Muscle layer of duodenum (tissue), 2 donors: ENCODE data around the gene GALNT18.

ENCODE experiments used
- H3K27ac ChIP-seq: one replicate; pipeline ENCODE4 v1.7.0; 2013; ENCODE audit warnings: mild to moderate bottlenecking, low read length
- H3K27me3 ChIP-seq: one replicate; pipeline ENCODE4 v1.7.0; 2013; ENCODE audit warnings: low read depth, mild to moderate bottlenecking, control low read depth, low read length
- H3K36me3 ChIP-seq, 2 donors: one replicate each; pipeline ENCODE4 v1.7.0; 2013; ENCODE audit warnings: low read length in 2 of 2, control low read depth in 1 of 2, mild to moderate bottlenecking in 1 of 2; ENCODE audit not compliant: insufficient read depth in 2 of 2, control insufficient read depth in 1 of 2
- H3K4me1 ChIP-seq, 2 donors: one replicate each; pipeline ENCODE4 v1.7.0; 2013; ENCODE audit warnings: low read length in 2 of 2, mild to moderate bottlenecking in 2 of 2, control low read depth in 1 of 2, moderate library complexity in 1 of 2; ENCODE audit not compliant: insufficient read depth in 2 of 2, control insufficient read depth in 1 of 2
- H3K4me3 ChIP-seq, 2 donors: one replicate each; pipeline ENCODE4 v1.7.0; 2013; ENCODE audit warnings: low read length in 2 of 2, low read depth in 1 of 2, mild to moderate bottlenecking in 1 of 2
- H3K9me3 ChIP-seq, 2 donors: one replicate each; pipeline ENCODE4 v1.7.0; 2013; ENCODE audit warnings: low read length in 2 of 2, control low read depth in 1 of 2, mild to moderate bottlenecking in 1 of 2; ENCODE audit not compliant: control insufficient read depth in 1 of 2
- donor health status: healthy.

GALNT18 gene

DNA sequence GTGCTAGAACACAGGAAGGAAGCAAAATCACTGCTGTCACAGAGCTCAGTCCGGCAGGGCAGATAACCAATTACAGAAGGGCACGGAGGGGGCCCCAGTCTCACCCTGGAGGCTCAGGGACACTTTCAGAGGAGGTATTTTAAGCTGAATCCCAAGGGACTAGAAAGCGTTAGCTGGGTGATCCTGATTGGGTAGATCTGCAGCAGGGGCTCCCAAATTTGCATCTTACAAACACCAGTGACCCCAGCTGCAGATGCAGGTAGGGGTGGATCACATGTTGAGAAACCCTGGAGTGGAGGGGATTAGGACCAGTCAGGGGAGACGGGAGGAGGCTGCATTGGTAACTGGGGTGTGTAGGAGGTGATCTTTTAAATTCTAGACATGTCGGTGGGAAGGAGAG lies 360.2 kb downstream of the GALNT18 start:
- Histone ChIP-seq H3K36me3 (no peaks in the 10 kb centered on the region), H3K27me3 (no peaks in the 10 kb centered on the region), H3K27ac (no peak overlapping the region), H3K9me3 (no peaks in the 10 kb centered on the region), H3K4me1 (no peaks in the 10 kb centered on the region), H3K4me3 (no peak overlapping the region)

DNA sequence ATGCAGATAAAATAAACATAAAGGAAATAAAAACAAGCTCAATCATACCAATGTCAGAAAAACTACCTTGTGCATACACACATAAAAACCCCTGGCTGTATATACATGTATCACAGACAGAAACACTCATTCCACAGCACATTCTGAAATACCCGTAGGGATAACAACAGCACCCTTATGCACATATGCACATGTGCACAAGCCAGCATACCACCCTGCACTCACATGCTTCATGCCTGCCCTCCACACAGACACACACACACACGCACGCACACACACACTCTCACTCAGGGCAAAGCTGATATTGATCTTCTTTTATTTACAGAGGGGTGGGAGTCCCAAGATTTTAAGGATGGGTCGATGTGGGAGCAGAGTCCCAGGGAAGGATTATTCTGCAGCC lies 360.9 kb downstream of the GALNT18 start:
- Histone ChIP-seq H3K27me3 (no peaks in the 10 kb centered on the region), H3K4me3 (no peak overlapping the region), H3K9me3 (no peaks in the 10 kb centered on the region), H3K36me3 (no peaks in the 10 kb centered on the region), H3K4me1 (no peaks in the 10 kb centered on the region), H3K27ac (no peak overlapping the region)

DNA sequence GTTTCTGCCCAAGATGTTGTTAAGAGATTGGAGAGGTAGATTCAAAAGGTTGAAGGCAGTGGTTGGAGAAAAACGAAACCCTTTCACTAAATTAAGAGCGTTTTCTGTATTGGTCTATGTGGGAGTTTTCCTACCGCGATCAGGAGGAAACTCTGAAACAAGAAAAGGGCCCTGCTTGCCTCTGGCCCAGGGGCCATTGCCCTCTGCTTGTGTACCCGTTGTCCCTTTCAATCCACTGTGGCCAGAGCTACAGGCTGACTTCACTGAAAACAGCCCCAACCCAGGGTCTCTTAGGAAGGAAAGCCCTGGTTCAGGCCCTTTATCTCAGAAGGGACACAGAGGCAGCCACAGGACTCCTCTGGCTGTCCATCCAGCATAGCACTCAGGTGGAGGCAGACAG lies 367.8 kb downstream of the GALNT18 start:
- no peaks in the 10 kb centered on the region for H3K27me3 ChIP-seq
- H3K4me3 ChIP-seq = no peak overlapping the region
- H3K36me3 ChIP-seq = no peaks in the 10 kb centered on the region
- H3K27ac ChIP-seq = no peak overlapping the region
- no peaks in the 10 kb centered on the region for H3K4me1 ChIP-seq
- H3K9me3 ChIP-seq = no peaks in the 10 kb centered on the region

DNA sequence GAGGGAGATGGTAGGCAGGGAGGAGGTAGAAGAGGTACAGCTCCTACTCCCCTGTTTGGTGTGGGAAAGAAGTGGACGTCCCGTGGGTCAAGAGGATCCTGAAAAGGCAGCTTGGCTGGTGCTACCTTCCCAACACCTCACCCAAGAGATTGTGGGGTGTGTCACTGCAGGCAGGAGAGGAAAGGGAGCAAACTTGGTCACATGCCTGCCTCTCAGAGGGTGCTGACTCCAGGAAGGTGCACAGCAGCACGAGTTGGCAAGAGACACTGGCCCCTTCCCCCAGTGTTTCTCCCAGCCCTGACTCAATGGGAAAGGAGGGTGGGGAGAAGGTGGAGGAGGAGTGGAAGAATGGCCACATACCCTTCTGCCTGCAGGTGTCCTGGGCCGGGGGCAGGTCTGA lies 368.3 kb downstream of the GALNT18 start:
- Histone ChIP-seq H3K9me3 (no peaks in the 10 kb centered on the region), H3K27me3 (no peaks in the 10 kb centered on the region), H3K4me1 (no peaks in the 10 kb centered on the region), H3K36me3 (no peaks in the 10 kb centered on the region), H3K27ac (no peak overlapping the region), H3K4me3 (no peak overlapping the region)

DNA sequence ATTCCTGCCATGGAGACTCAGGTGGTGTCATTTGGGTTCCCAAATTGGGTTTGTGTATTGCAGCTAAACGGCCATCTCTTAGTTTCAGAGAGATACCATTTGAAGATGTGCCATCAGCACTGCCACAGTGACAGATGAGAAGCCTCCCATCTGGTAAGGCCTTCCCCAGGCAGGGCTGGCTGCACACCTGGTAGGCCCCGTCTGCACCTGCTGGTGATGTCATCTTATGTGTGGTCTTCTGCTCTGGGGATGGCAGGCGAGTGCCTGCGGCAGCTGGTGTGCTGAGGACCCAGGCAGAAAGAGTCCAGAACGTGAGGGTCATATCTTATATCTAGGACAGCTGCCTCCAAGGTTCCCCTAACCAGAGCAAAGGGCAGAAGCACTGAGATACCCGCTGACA lies 369.4 kb downstream of the GALNT18 start:
- Histone ChIP-seq H3K9me3 (no peaks in the 10 kb centered on the region), H3K4me1 (no peaks in the 10 kb centered on the region), H3K27ac (no peak overlapping the region), H3K4me3 (no peak overlapping the region), H3K36me3 (no peaks in the 10 kb centered on the region), H3K27me3 (no peaks in the 10 kb centered on the region)

DNA sequence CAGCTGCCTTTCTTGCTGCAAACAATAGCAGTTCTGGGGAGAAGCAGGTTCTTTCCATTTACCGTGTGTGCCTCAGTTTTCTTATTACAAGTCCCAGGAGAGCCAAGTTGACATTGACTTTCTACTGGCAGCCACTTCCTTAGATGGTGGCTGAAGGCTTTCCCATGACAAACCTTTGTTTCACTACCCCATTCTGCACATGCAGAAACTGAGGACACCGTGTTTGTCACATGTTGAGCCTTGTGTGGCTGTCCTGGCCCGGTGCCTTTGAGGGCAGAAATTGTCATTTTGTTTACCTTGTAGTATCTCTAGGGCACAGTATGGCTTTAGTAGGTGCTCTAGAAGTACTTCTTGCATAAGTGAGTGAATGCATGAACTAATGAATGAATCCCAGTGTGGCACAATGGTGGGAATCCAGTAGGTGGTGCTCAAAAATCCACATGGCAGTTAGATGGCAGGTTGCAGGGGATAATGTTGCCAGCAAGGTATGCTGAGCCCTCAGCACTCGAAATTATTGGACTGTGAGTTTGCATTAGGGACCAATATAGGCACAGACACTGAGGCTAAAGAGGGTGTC lies 370.3 kb downstream of the GALNT18 start:
- no peak overlapping the region for H3K4me3 ChIP-seq
- no peaks in the 10 kb centered on the region for H3K9me3 ChIP-seq
- no peaks in the 10 kb centered on the region for H3K36me3 ChIP-seq
- no peaks in the 10 kb centered on the region for H3K27me3 ChIP-seq
- no peak overlapping the region for H3K27ac ChIP-seq
- no peaks in the 10 kb centered on the region for H3K4me1 ChIP-seq

DNA sequence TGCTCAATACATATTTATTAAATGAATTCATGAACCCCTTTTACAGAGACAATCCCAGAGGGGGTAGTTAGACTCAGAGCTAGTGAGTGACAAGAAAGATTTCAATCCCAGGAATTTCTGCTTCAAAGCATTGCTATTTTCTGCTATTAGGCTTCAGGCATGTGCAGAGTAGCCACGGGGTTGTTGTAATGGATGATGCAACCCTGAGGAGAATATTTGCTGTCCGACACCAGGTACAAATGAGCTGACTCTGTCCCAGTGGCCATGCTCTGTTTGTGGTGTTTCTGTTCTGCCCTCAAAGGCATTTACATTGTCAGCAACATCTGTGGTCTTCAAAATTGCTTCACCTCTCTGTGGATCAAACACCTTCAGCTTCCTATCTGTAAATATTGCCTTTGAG lies 371.3 kb downstream of the GALNT18 start:
- H3K9me3 ChIP-seq = no peaks in the 10 kb centered on the region
- no peaks in the 10 kb centered on the region for H3K36me3 ChIP-seq
- H3K4me3 ChIP-seq = no peak overlapping the region
- H3K27ac ChIP-seq = no peak overlapping the region
- no peaks in the 10 kb centered on the region for H3K27me3 ChIP-seq
- peaks cover 0 to 9% of the 10 kb centered on the region in 2 donors for H3K4me1 ChIP-seq

DNA sequence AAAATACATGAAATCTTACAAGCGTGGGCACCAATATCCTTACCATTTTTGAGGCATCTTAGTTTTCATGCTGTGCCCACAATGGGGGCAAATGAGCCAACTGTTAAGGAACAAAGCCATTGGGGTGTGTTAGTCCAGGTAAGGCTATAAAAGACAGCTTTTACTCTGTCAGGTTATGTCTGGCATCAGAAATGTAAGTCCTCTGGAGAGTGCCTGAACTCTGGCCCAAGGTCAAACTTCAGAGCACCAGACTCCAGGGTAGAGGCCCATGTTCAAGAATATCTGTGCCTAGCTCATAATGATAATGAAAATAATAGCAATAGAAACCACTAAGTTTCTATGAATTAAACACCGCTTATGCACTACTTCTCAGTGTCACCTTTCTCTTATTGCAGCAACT lies 374.2 kb downstream of the GALNT18 start:
- Histone ChIP-seq H3K36me3 (no peaks in the 10 kb centered on the region), H3K27me3 (no peaks in the 10 kb centered on the region), H3K4me3 (no peak overlapping the region), H3K9me3 (no peaks in the 10 kb centered on the region), H3K27ac (no peak overlapping the region), H3K4me1 (peaks cover 15 to 32% of the 10 kb centered on the region in 2 donors)

DNA sequence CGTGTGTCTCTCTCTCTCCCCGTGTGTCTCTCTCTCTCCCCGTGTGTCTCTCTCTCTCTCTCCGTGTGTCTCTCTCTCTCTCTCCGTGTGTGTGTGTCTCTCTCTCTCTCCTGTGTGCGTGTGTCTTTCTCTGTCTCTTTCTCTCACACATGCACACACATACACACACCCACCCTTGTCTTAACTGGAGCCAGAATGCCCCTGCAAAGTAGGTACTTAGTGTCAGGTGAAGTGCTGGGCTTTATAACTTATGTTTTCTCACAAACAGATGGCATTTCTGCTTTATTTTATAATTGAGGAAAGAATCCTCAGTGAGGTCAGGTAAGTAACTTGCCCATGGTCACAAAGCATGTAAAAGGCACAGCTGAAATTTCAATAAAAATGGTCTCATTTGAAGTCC lies 374.7 kb downstream of the GALNT18 start:
- peaks cover 15 to 32% of the 10 kb centered on the region in 2 donors for H3K4me1 ChIP-seq
- no peak overlapping the region for H3K27ac ChIP-seq
- H3K27me3 ChIP-seq = no peaks in the 10 kb centered on the region
- H3K36me3 ChIP-seq = no peaks in the 10 kb centered on the region
- no peaks in the 10 kb centered on the region for H3K9me3 ChIP-seq
- H3K4me3 ChIP-seq = no peak overlapping the region

DNA sequence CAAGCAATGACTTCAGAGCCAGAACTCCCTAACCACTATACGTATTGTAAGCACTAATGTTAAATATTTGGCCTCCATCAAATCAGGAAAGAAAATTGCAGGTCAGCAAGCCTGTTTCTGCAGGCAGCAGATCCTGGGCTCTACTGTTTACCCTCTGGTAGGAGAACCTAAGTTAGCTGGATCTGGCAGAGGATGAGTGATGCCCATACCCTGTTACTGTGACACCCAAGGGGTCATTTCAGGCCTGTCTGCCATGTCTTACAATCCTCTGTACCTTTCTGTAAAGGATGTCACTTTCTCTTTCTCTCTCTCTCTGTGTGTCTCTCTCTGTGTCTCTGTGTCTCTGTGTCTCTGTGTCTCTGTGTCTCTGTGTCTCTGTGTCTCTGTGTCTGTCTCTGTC lies 375.6 kb downstream of the GALNT18 start:
- H3K4me3 ChIP-seq = no peak overlapping the region
- no peaks in the 10 kb centered on the region for H3K9me3 ChIP-seq
- H3K27me3 ChIP-seq = no peaks in the 10 kb centered on the region
- peaks cover 15 to 32% of the 10 kb centered on the region in 2 donors for H3K4me1 ChIP-seq
- no peaks in the 10 kb centered on the region for H3K36me3 ChIP-seq
- no peak overlapping the region for H3K27ac ChIP-seq

DNA sequence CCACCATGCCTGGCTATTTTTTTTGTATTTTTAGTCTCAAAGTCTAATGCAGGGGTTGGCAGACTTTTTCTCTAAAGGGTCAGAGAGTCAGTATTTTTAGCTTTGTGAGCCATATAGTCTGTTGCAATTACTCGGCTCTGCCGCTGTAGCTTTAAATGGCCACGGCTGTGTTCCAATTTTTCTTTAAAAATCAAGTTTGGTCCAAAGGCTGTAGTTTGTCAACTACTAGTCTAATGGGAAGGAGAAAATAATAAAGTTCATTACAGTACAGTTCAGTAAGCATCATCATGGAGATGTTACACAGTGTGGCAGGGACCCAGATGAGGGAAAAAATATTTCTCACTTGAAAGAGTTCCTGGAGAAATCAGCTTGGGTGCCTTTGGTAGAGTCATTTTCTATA lies 376.4 kb downstream of the GALNT18 start:
- no peaks in the 10 kb centered on the region for H3K36me3 ChIP-seq
- no peak overlapping the region for H3K27ac ChIP-seq

DNA sequence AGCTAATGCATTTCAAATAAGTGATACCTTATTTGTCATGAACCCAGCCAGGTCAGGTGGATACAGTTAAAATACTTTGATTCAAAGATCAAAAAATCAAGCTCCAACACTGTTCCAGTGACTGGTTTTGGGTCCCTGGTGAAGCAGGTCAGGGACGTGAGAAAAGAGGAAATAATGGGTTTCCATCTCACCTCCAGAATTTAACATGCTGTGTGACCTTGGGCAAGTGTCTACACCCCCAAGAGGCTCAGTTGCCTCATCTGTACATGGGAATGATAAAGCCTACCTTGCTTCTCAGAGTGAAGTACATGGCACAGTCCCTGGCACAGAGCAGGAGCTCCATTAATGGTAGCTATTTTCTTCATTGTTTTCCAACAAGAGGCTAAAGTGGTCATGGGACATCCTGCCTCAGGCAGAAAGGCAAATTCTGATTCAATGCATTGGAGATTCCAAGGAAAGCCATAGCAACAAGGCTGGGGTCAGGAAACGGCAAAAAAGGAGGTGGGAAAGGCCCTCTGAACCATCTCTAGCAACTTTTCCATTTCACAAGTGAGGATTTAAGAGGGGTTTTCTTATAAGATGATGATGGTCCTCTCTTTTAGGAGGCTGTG lies 377.2 kb downstream of the GALNT18 start:
- Histone ChIP-seq H3K9me3 (no peaks in the 10 kb centered on the region), H3K27ac (peak overlapping the region; percentile 75), H3K36me3 (no peaks in the 10 kb centered on the region), H3K27me3 (no peaks in the 10 kb centered on the region), H3K4me1 (peaks cover 15 to 39% of the 10 kb centered on the region in 2 donors), H3K4me3 (peak overlapping the region in 1 of 2 donors; percentile 5)

More for the DNA sequence above, 376.4 kb downstream of the GALNT18 start:
- Histone ChIP-seq H3K27me3 (no peaks in the 10 kb centered on the region), H3K4me1 (peaks cover 15 to 32% of the 10 kb centered on the region in 2 donors), H3K4me3 (no peak overlapping the region), H3K9me3 (no peaks in the 10 kb centered on the region)
